Common myeloid progenitor, CD34-positive (primary cell): ENCODE measurements around the gene FYB1.

Experiments
- CTCF ChIA-PET: fragments of 350-600 bp; sonication (Branson Sonifier 250); formaldehyde crosslinking; loops from one replicate; lab custom pipeline; 2021; ENCODE audit warnings: antibody characterized with exemption; lab: Charles Lee
- POLR2A ChIA-PET: fragments of 350-600 bp; sonication (Branson Sonifier 250); formaldehyde crosslinking; loops from one replicate; lab custom pipeline; 2021; ENCODE audit warnings: antibody characterized with exemption; lab: Charles Lee
- DNase-seq, 3 donors: peaks; one replicate each; pipeline versions ENCODE4 v3.0.0 to v3.0.0-alpha.2; 2013
- H3K27ac ChIP-seq, 2 experiments: 1 replicate in 1 of 2; 2 replicates in 1 of 2; pipeline ENCODE4 v1.7.0; 2013; ENCODE audit warnings: inconsistent platforms in 2 of 2, low read length in 2 of 2, mild to moderate bottlenecking in 2 of 2, low read depth in 1 of 2, moderate library complexity in 1 of 2; ENCODE audit not compliant: severe bottlenecking in 2 of 2, insufficient read depth in 1 of 2, poor library complexity in 1 of 2
- H3K27me3 ChIP-seq, 5 experiments: replicated peaks in 2 of 5; 1 replicate in 3 of 5; 2 replicates in 2 of 5; pipeline versions ENCODE4 v1.6.1 to v1.7.0; 2013; ENCODE audit warnings: low read length in 4 of 5, mild to moderate bottlenecking in 2 of 5, moderate library complexity in 2 of 5, inconsistent platforms in 1 of 5; ENCODE audit not compliant: insufficient read depth in 5 of 5, control insufficient read depth in 4 of 5
- H3K36me3 ChIP-seq, 4 experiments: 1 replicate in 2 of 4; 2 replicates in 2 of 4; pipeline versions ENCODE4 v1.6.1 to v1.7.0; 2013; ENCODE audit warnings: low read length in 3 of 4, control low read depth in 1 of 4, mild to moderate bottlenecking in 1 of 4; ENCODE audit not compliant: control insufficient read depth in 4 of 4, insufficient read depth in 4 of 4
- H3K4me1 ChIP-seq, 4 experiments: 1 replicate in 3 of 4; 2 replicates in 1 of 4; pipeline versions ENCODE4 v1.6.1 to v1.7.1; 2013; ENCODE audit warnings: low read length in 3 of 4, mild to moderate bottlenecking in 3 of 4, control low read depth in 1 of 4, inconsistent platforms in 1 of 4, moderate library complexity in 1 of 4; ENCODE audit not compliant: control insufficient read depth in 4 of 4, insufficient read depth in 4 of 4; ENCODE audit errors: control extremely low read depth in 1 of 4
- H3K4me3 ChIP-seq, 7 experiments: 1 replicate in 4 of 7; 2 replicates in 3 of 7; pipeline versions ENCODE4 v1.5.1 to v1.7.0; 2013; ENCODE audit warnings: mild to moderate bottlenecking in 7 of 7, low read length in 6 of 7, moderate library complexity in 6 of 7, inconsistent platforms in 2 of 7, low read depth in 2 of 7, control low read depth in 1 of 7; ENCODE audit not compliant: insufficient read depth in 4 of 7, control insufficient read depth in 1 of 7; ENCODE audit errors: extremely low read depth in 1 of 7
- H3K9me3 ChIP-seq, 5 experiments: 1 replicate in 4 of 5; 2 replicates in 1 of 5; pipeline versions ENCODE4 v1.6.1 to v1.7.1; 2013; ENCODE audit warnings: low read length in 4 of 5, mild to moderate bottlenecking in 2 of 5, inconsistent platforms in 1 of 5, low read depth in 1 of 5, moderate library complexity in 1 of 5; ENCODE audit not compliant: control insufficient read depth in 4 of 5, insufficient read depth in 2 of 5; ENCODE audit errors: control extremely low read depth in 1 of 5
- WGBS: methylation state at CpG from one replicate; pipeline ENCODE4 v1.1.5; 2013; ENCODE audit not compliant: insufficient coverage; 5-methylcytosine and 5-hydroxymethylcytosine counted together

Gene FYB1

GRCh38 chr5:39195198-39195826 lies 24.1 kb downstream of the FYB1 start:
- 100% methylated on average over 1 of the region's 3 CpGs for WGBS
- ChIA-PET POLR2A (no interaction called here), CTCF (interaction anchor here (1.4 to 2.9 kb wide), 2 partner anchors 22 to 61 kb away, joined by 3 to 12 read pairs; no protein-coding TSS in a partner anchor)
- Histone ChIP-seq H3K27me3 (no peaks in the 10 kb centered on the region), H3K27ac (peak overlapping the region in 1 of 2 experiments; percentile 30), H3K9me3 (no peaks in the 10 kb centered on the region), H3K4me1 (peaks cover 20 to 49% (median 42%) of the 10 kb centered on the region in 4 experiments), H3K4me3 (no peak overlapping the region), H3K36me3 (no peaks in the 10 kb centered on the region)
- DNase-seq = no peak

GRCh38 chr5:39194466-39195136 lies 24.8 kb downstream of the FYB1 start:
- CTCF ChIA-PET = interaction anchor here (1.0 to 2.9 kb wide), 4 partner anchors 17 to 37 kb away, joined by 3 to 12 read pairs (median 4); partner anchors contain the start of gene FYB1
- Histone ChIP-seq H3K36me3 (no peaks in the 10 kb centered on the region), H3K4me3 (peak overlapping the region in 1 of 7 experiments; percentile 19), H3K9me3 (no peaks in the 10 kb centered on the region), H3K27ac (peak overlapping the region in 1 of 2 experiments; percentile 30), H3K27me3 (no peaks in the 10 kb centered on the region), H3K4me1 (peaks cover 26 to 56% (median 44%) of the 10 kb centered on the region in 4 experiments)
- WGBS = 47% methylated on average over 11 of the region's 11 CpGs
- peak in 2 of 3 donors; percentile 42 to 62 for DNase-seq
- POLR2A ChIA-PET = no interaction called here

- Histone ChIP-seq H3K36me3 (no peaks in the 10 kb centered on the region), H3K4me3 (no peak overlapping the region), H3K4me1 (peaks cover 34 to 64% (median 51%) of the 10 kb centered on the region in 4 experiments), H3K9me3 (no peaks in the 10 kb centered on the region), H3K27ac (no peak overlapping the region), H3K27me3 (no peaks in the 10 kb centered on the region)
- ChIA-PET POLR2A (no interaction called here), CTCF (interaction anchor here (1.0 to 2.9 kb wide), 4 partner anchors 16 to 36 kb away, joined by 3 to 12 read pairs (median 4); partner anchors contain the start of gene FYB1)
- no peak for DNase-seq
- 89% methylated on average over 4 of the region's 6 CpGs for WGBS
These were observed 25.6 kb downstream of the FYB1 start for GRCh38 chr5:39193553-39194465.

- 57% methylated on average over 1 of the region's 2 CpGs for WGBS
- H3K27ac ChIP-seq = no peak overlapping the region
- peaks cover 36 to 76% (median 56%) of the 10 kb centered on the region in 4 experiments for H3K4me1 ChIP-seq
- no peak for DNase-seq
- H3K4me3 ChIP-seq = no peak overlapping the region
- POLR2A ChIA-PET = no interaction called here
- CTCF ChIA-PET = interaction anchor here (1.5 to 3.1 kb wide), 3 partner anchors 9 to 35 kb away, joined by 5 to 13 read pairs (median 5); no protein-coding TSS in a partner anchor
- no peaks in the 10 kb centered on the region for H3K36me3 ChIP-seq
- no peaks in the 10 kb centered on the region for H3K27me3 ChIP-seq
- H3K9me3 ChIP-seq = no peaks in the 10 kb centered on the region
These were observed 26.8 kb downstream of the FYB1 start for GRCh38 chr5:39192450-39193160.

- WGBS = no CpG with 5 or more reads among the region's 6 CpGs
- DNase-seq = peak in 2 of 3 donors; percentile 34 to 56
- Histone ChIP-seq H3K4me3 (peak overlapping the region in 1 of 7 experiments; percentile 62), H3K36me3 (no peaks in the 10 kb centered on the region), H3K27ac (peak overlapping the region in 1 of 2 experiments; percentile 19), H3K4me1 (peaks cover 36 to 84% (median 59%) of the 10 kb centered on the region in 4 experiments), H3K9me3 (no peaks in the 10 kb centered on the region), H3K27me3 (no peaks in the 10 kb centered on the region)
- POLR2A ChIA-PET = no interaction called here
- CTCF ChIA-PET = interaction anchor here (1.6 to 3.1 kb wide), 3 partner anchors 10 to 92 kb away, joined by 4 to 13 read pairs (median 12); no protein-coding TSS in a partner anchor
These were observed 28.1 kb downstream of the FYB1 start for GRCh38 chr5:39191216-39191615.
